NOMO-1 treated with DMSO at 0.1 percent for 48 hours (cell line): Measurements from ENCODE around the gene PFKFB4.
A peak's percentile ranks its signal among the peaks of the same experiment; 100 is the strongest.
"Not testable (repeated sequence)": the region's sequence is repeated elsewhere in the genome, so short reads cannot be mapped to it uniquely, and the experiment has no call there.

ENCODE experiments used
- DNase-seq: peaks from one replicate; lab custom pipeline; 2025; ENCODE audit not compliant: unreplicated experiment; lab: John Stamatoyannopoulos, UW

The PFKFB4 gene

GRCh38 chr3:48535578-48535977, 21.0 kb downstream of the PFKFB4 start:
- no peak for DNase-seq

DNA sequence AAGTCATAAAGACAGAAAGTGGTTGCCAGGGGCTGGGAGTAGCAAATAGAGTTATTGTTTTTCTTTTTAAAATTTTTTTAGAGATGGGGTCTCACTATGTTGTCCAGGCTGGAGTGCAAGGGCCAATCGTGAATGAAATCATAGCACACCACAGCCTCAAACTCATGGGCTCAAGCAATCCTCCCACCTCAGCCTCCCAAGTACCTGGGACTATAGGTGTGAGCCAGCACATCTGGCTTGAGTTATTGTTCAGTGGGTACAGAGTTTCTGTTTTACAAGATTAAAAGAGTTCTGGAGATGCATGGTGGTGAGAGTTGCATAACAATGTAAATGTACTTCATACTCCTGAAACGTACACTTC, 23.6 kb downstream of the PFKFB4 start:
- no peak for DNase-seq

GRCh38 chr3:48532271-48532976, 24.2 kb downstream of the PFKFB4 start:
- peak; percentile 32 for DNase-seq

GRCh38 chr3:48530701-48531100, 25.9 kb downstream of the PFKFB4 start:
- DNase-seq: not testable (repeated sequence)

GRCh38 chr3:48528754-48529153, 27.8 kb downstream of the PFKFB4 start:
- peak; percentile 89 for DNase-seq

DNA sequence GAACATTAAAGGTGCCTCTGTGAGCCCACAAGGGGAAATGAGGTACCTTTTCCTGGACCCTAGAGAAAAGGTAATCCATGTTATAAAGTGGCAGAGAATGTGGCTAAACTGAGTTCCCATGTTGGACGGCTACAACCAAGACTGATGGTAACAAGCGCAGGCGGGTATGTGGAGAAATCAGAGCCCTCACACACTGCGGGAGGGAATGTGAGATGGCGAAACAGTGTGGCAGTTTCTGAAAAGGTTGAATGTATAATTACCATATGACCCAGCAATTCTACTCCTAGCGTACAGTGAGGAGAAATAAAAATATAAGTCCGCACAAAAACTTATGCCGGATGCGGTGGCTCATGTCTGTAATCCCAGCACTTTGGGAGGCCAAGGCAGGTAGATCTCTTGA, 28.6 kb downstream of the PFKFB4 start:
- peak; percentile 86 for DNase-seq

DNA sequence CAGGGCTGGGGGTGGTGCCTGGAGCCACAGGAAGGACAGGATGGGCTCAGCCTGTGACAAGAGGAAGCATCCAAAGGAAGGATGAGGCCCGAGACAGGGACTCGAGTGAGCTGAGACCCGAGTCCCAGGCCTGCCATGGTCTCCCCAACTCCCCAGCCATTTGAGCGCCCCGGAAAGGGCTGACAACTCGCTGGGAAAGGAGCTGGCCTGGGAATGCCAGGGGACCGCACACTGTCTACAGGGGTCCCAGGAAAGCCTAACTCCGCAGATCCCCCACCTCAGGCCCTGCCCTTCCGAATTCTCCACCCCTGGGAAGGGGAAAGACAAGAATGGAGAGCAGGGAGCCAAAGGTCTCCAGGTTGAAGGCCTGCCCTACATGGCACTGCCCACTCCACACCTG, 31.6 kb downstream of the PFKFB4 start:
- no peak for DNase-seq

DNA sequence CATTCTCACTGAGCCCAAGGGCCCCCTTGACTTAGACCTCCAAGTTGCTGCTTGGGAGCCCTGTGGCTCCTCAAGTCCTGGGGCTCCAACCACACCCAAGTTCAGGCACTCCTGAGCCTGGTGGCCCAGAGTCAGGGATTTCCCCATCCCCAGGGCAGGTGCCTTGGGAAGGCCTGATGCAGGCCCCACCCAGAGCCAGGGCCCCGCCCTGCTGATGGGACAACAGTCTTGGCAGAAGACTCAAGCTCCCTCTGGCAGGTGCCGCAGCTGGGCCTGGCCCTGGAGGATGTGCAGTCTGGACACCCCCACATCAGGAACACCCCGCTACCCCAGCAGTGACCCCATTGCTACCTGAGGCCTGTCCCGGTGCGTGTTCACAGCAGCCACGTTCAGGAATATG, 35.0 kb downstream of the PFKFB4 start:
- no peak for DNase-seq

DNA sequence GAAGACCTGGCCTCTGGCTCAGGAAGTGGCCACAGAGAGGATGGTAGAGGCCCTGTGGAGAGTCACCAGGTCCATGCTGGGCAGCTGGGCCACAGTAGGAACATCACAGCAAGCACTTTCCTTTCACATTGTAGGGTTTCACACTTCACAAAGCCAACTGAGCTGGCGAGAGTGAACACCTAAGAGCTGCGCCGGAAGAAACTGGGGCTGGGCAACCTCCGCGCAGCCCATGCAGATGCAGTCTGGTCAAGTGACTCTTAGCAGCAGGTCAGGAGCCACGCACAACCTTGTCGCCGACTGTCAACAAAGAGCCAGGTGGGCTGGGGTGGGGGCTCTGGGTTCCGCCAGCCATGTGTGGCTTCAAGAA, 37.3 kb downstream of the PFKFB4 start:
- DNase-seq: no peak

DNA sequence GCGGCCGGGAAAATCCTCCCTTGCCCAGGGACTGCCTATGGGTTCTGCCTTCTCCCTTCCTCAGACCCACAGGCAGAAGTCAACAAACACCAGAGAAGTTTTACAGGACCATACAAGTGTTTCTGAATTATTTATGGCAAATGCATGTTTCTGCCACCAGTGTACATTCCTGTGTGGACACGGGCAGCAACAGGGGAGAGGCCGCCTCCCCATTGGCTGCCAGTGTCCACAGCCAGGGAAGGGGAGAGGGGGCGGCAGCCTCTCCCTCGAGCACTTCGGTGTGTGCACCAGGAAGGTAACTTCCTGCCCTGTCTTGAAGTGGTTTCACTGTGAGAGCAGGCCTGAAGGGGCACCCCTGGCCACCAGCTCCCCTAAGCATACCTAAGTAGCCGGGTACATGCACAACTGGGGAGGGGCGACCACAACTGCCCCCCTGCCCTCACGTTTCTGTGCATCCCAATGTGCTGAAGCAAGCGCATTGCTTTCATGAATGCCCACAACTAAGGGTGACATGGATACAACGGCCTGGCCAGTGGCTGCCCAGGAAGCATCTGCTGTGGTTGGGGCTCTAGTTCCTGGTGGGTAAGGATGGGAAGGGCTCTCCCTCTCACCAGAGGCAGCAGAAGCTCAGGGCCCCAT, 37.8 kb downstream of the PFKFB4 start:
- no peak for DNase-seq

DNA sequence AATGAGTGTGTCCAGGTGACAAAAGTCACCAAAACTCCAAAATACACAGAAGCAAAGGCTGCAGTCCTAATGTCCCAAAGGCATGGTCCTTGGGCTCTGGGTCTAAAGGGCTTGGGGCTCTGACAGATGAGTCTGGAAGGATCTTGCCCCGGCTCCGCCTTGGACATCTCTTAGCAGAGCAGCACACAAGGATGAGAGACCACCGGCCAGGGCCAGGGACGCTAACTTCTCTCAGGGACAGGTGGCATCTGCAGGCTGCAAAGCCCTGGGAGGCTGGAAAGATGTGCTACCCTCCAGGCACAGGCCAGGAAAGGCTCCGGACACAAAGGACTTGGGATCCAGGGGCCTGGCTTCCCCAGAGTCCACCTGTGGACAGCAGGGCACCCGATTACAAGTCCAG, 38.5 kb downstream of the PFKFB4 start:
- DNase-seq: no peak

GRCh38 chr3:48516571-48516970, 40.0 kb downstream of the PFKFB4 start:
- no peak for DNase-seq

GRCh38 chr3:48514431-48515227, 42.0 kb downstream of the PFKFB4 start:
- DNase-seq: no peak

- DNase-seq: no peak
These were observed 45.1 kb downstream of the PFKFB4 start for GRCh38 chr3:48511551-48511950.

DNA sequence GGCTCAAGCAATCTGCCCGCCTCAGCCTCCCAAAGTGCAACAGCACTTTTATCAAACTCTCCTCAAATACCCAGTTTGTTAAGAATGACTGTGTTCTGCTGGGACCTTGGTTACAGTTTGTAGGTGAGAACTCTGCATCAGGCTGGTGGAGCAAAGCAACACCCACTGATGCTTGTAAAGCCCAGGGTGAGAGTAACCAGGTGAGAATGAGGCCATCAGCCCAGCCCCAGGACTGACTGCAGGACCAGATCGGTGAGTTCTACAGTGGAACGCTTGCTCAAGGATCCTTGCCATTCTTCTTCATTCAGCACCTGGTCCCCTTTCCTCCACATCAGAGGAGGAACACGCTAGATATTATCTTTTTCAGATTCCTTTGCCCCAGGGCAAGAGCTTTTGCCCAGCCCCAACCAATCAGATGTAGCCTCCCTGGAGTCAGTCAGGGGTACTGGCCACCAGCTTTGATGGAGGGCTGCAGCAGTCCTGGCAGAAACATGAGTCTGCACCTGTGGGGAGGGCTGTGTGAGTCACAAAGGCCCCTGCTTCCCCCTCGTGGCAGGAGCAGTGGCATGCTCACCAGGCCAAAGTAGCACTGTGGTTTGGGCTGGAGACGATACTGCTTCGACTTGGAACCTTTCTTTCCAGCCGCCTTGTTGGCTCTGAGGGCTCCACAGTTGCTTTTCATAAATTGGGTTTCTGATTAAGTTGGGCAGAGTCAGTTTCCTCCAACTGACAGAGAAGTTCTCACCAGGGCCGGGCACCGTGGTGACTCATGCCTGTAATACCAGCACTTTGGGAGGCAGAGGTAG, 49.1 kb downstream of the PFKFB4 start:
- peak; percentile 73 for DNase-seq

DNA sequence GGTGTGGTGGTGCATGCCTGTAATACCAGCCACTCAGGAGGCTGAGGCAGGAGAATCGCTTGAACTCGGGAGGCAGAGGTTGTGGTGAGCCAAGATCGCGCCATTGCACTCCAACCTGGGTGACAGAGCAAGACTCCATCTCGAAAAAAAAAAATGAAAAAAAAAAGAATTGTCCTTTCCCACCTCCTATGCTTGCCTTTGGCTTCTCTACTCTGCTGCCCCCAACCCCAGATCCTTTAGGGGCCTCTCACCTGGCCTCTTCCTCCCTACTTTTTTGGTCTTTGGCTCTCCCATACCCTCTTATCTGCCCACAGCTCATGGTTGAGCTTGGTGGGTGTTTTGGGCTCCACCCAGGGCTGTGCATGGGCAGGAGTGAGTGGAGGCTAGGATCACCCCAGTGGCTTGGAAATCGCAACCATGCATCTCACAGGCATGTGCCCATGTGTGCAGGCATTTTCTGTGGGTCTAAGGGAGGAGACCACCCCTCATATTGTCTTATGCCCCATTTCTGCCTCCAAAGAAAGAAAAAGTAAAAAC, 50.6 kb downstream of the PFKFB4 start:
- DNase-seq: no peak

GRCh38 chr3:48505146-48505545, 51.5 kb downstream of the PFKFB4 start:
- no peak for DNase-seq

- DNase-seq: peak; percentile 49
These were observed 52.3 kb downstream of the PFKFB4 start, which contains the start of gene SHISA5 for GRCh38 chr3:48504051-48504946. Gene SHISA5, minus strand, starts transcription at chr3:48504174. Its CDS starts 80 bp downstream, at chr3:48504094.

DNA sequence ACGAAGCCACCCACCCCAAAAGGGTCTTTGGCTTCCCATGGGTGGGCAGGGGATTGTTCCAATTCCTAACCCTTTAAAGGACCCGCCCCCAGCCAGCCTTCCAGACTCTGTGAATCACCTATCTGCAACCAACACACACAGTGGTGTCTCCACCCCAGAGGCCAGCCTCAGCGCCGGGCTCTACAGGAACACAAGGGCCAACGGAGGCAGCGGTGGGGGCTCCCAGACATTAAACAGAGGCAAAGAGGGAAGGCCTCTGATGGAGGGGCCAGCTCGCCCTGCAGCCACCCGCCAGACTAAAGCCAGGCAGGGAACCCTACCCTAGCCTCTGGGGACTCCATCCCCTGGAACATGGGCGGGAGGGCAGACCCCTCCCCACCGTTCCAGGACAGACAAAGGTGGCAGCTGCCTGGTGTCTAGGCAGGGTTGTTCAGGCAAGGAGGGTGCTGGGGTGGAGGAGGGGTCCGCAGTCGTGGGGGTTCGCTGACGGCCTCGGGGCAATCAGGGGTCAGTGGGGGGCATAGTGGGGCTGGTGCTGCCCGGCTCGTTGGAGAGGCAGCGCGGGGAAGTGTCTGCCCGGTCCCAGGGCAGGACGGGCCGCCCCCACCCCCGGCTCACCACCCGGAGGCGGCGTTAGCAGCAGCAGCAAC, 53.1 kb downstream of the PFKFB4 start:
- DNase-seq: no peak
